ENCODE measurements around the gene HSF4. TPM values are rescaled to one million over a fixed set of nuclear protein-coding genes. Genes with fewer than 3 reads are reported as not detected.

HSF4 gene
- total RNA-seq, 1 experiment from 2014 or later: 39.4 TPM

GRCh38 chr16:67215706-67216105, 51.2 kb downstream of the HSF4 start:
- POLR2A ChIA-PET: no interaction called here
- Mint-ChIP-seq H3K27ac (ENCODE audit: unreplicated experiment) (no peak overlapping the region), H3K36me3 (ENCODE audit: insufficient read depth, unreplicated experiment) (no peaks in the 10 kb centered on the region), H3K9me3 (ENCODE audit: unreplicated experiment) (no peaks in the 10 kb centered on the region), H3K4me3 (ENCODE audit: unreplicated experiment) (no peak overlapping the region), H3K4me1 (ENCODE audit: low read depth, unreplicated experiment) (peaks cover 14% of the 10 kb centered on the region), H3K27me3 (ENCODE audit: insufficient read depth, unreplicated experiment) (peaks cover 4% of the 10 kb centered on the region)
- Histone ChIP-seq H3K27me3 (replicated peaks; ENCODE audit: control insufficient read depth, insufficient read depth, low read length) (no peaks in the 10 kb centered on the region), H3K36me3 (ENCODE audit: control insufficient read depth, insufficient read depth, low read length) (no peaks in the 10 kb centered on the region), H3K9me3 (no peaks in the 10 kb centered on the region), H3K4me3 (ENCODE audit: low read depth, low read length) (no peak overlapping the region), H3K4me1 (peaks cover 15% of the 10 kb centered on the region; the same call in 1 of the 2 replicates)
- intact Hi-C loops (cut with micrococcal nuclease; ENCODE audit: unreplicated experiment): no loop called here
- TF ChIP-seq CTCF (IDR thresholded peaks at IDR 0.05; ENCODE audit: insufficient read depth in 1 of 2, low read depth in 1 of 2, low read length in 1 of 2, severe bottlenecking in 1 of 2, unreplicated experiment in 1 of 2): no peak
- BruUV-seq (replicated peaks): no TSS peak
- no peak for DNase-seq
- CTCF ChIA-PET: interaction anchor here (0.5 kb wide), 1 partner anchor 30 kb away, joined by 5 read pairs; no protein-coding TSS in a partner anchor

GRCh38 chr16:67216612-67217490, 52.3 kb downstream of the HSF4 start:
- CTCF ChIA-PET: interaction anchor here (0.9 kb wide), 1 partner anchor 39 kb away, joined by 6 read pairs; no protein-coding TSS in a partner anchor
- Mint-ChIP-seq H3K27ac (ENCODE audit: unreplicated experiment) (no peak overlapping the region), H3K4me1 (ENCODE audit: low read depth, unreplicated experiment) (peaks cover 14% of the 10 kb centered on the region), H3K9me3 (ENCODE audit: unreplicated experiment) (no peaks in the 10 kb centered on the region), H3K36me3 (ENCODE audit: insufficient read depth, unreplicated experiment) (no peaks in the 10 kb centered on the region), H3K27me3 (ENCODE audit: insufficient read depth, unreplicated experiment) (peaks cover 4% of the 10 kb centered on the region), H3K4me3 (ENCODE audit: unreplicated experiment) (no peak overlapping the region)
- intact Hi-C loops (cut with micrococcal nuclease; ENCODE audit: unreplicated experiment): no loop called here
- Histone ChIP-seq H3K27me3 (replicated peaks; ENCODE audit: control insufficient read depth, insufficient read depth, low read length) (no peaks in the 10 kb centered on the region), H3K4me1 (peaks cover 15% of the 10 kb centered on the region; the same call in 1 of the 2 replicates), H3K36me3 (ENCODE audit: control insufficient read depth, insufficient read depth, low read length) (no peaks in the 10 kb centered on the region), H3K9me3 (no peaks in the 10 kb centered on the region), H3K4me3 (ENCODE audit: low read depth, low read length) (no peak overlapping the region)
- no peak for TF ChIP-seq CTCF (IDR thresholded peaks at IDR 0.05; ENCODE audit: insufficient read depth in 1 of 2, low read depth in 1 of 2, low read length in 1 of 2, severe bottlenecking in 1 of 2, unreplicated experiment in 1 of 2)
- no peak for DNase-seq
- no TSS peak for BruUV-seq (replicated peaks)
- POLR2A ChIA-PET: interaction anchor here (1.5 kb wide), 1 partner anchor 10 kb away, joined by 5 read pairs; the partner anchor contains the start of gene TMEM208

Small RNAs within 50 kb of the gene (microRNA-seq; reads per million reads assigned to microRNA genes)
- gene MIR328: 9.1 reads per million, percentile 47 among the genes with 10 or more reads in this experiment

Other genes with a start within 250 kb of the HSF4 start
- gene CDH16, start 245.9 kb upstream of the HSF4 start, total RNA-seq (2022): 0.48 and 0.81 TPM in 2 replicates
- 0.53 and 1.1 TPM in 2 replicates for gene RRAD, start 239.2 kb upstream of the HSF4 start, total RNA-seq (2022)
- 117 and 119 TPM in 2 replicates for gene CIAO2B, start 230.3 kb upstream of the HSF4 start, total RNA-seq (2022)
- 45.5 and 48.4 TPM in 2 replicates for gene CES2, start 229.2 kb upstream of the HSF4 start, total RNA-seq (2022)
- 0.79 and 0.95 TPM in 2 replicates for gene CES3, start 203.5 kb upstream of the HSF4 start, total RNA-seq (2022)
- gene CES4A, start 176.2 kb upstream of the HSF4 start, total RNA-seq (2022): not detected in 2 replicates
- 102 and 108 TPM in 2 replicates for gene CBFB, start 135.6 kb upstream of the HSF4 start, total RNA-seq (2022)
- 34.4 and 38.5 TPM in 2 replicates for gene PHAF1, start 54.8 kb upstream of the HSF4 start, total RNA-seq (2022)
- gene B3GNT9, start 13.7 kb upstream of the HSF4 start, total RNA-seq (2022): 11.6 and 11.7 TPM in 2 replicates
- 16.8 and 18.3 TPM in 2 replicates for gene TRADD, start 4.8 kb upstream of the HSF4 start, total RNA-seq (2022)
- 27.6 and 31.5 TPM in 2 replicates for gene FBXL8, start 4.8 kb upstream of the HSF4 start, total RNA-seq (2022)
- gene NOL3, start 5.8 kb downstream of the HSF4 start, total RNA-seq (2022): 17.4 and 22.4 TPM in 2 replicates
- 22.2 and 28.6 TPM in 2 replicates for gene MATCAP1, start 19.2 kb downstream of the HSF4 start, total RNA-seq (2022)
- gene EXOC3L1, start 25.4 kb downstream of the HSF4 start, total RNA-seq (2022): 0.61 and 0.72 TPM in 2 replicates
- 113 and 115 TPM in 2 replicates for gene E2F4, start 27.4 kb downstream of the HSF4 start, total RNA-seq (2022)
- gene ELMO3, start 34.4 kb downstream of the HSF4 start, total RNA-seq (2022): 27.8 and 28.7 TPM in 2 replicates
- 63.8 and 69.7 TPM in 2 replicates for gene TMEM208, start 62.4 kb downstream of the HSF4 start, total RNA-seq (2022)
- gene FHOD1, start 82.7 kb downstream of the HSF4 start, total RNA-seq (2022): 59.1 and 69.0 TPM in 2 replicates
- gene SLC9A5, start 84.2 kb downstream of the HSF4 start, total RNA-seq (2022): 2.3 and 2.4 TPM in 2 replicates
- 91.0 and 96.4 TPM in 2 replicates for gene PLEKHG4, start 114.8 kb downstream of the HSF4 start, total RNA-seq (2022)
- gene KCTD19, start 162.0 kb downstream of the HSF4 start, total RNA-seq (2022): not detected in 2 replicates
- 0.79 TPM in 1 of 2 replicates, not detected in the other for gene LRRC36, start 162.1 kb downstream of the HSF4 start, total RNA-seq (2022)
- 0.39 and 0.56 TPM in 2 replicates for gene TPPP3, start 228.8 kb downstream of the HSF4 start, total RNA-seq (2022)